WTC11 (cell line): Measurements from ENCODE around the gene USP10. TPM values are rescaled to one million over a fixed set of nuclear protein-coding genes. Genes with fewer than 3 reads are reported as not detected.

Source experiments
- ATAC-seq: fragments of 200-7000 bp; cut with Tn5 transposase; 2 replicates; pipeline ENCODE4 v1.10.0; 2021; ENCODE audit warnings: mild to moderate bottlenecking, moderate library complexity
- CTCF ChIA-PET: fragments of 300-600 bp; sonication (Branson Sonifier 250); formaldehyde crosslinking; loops from one replicate; lab custom pipeline; 2021; ENCODE audit warnings: antibody characterized with exemption; lab: Charles Lee
- POLR2A ChIA-PET: fragments of 350-600 bp; sonication (Branson Sonifier 250); formaldehyde crosslinking; loops from one replicate; lab custom pipeline; 2021; ENCODE audit warnings: antibody characterized with exemption; lab: Charles Lee
- DNase-seq: peaks from one replicate; pipeline ENCODE4 v3.0.0; 2021; ENCODE audit warnings: low spot score
- H3K27ac Mint-ChIP-seq: 2 replicates; pipeline ENCODE4 v1.8.0; 2021; ENCODE audit warnings: mixed read lengths
- H3K27me3 Mint-ChIP-seq: 2 replicates; pipeline ENCODE4 v1.8.0; 2021; ENCODE audit warnings: low read depth, mild to moderate bottlenecking, moderate library complexity, mixed read lengths
- H3K36me3 Mint-ChIP-seq: 2 replicates; pipeline ENCODE4 v1.8.0; 2021; ENCODE audit warnings: mixed read lengths
- H3K4me1 Mint-ChIP-seq: 2 replicates; pipeline ENCODE4 v1.8.0; 2022; ENCODE audit warnings: mixed read lengths
- H3K4me3 Mint-ChIP-seq: 2 replicates; pipeline ENCODE4 v1.8.0; 2021; ENCODE audit warnings: mild to moderate bottlenecking, moderate library complexity, mixed read lengths
- H3K9me3 Mint-ChIP-seq: 2 replicates; pipeline ENCODE4 v1.8.0; 2021; ENCODE audit warnings: mixed read lengths
- CREB1 ChIP-seq: sonication (generic); formaldehyde crosslinking; IDR thresholded peaks from 2 replicates; pipeline ENCODE4 v1.8.0; 2023; ENCODE audit warnings: mild to moderate bottlenecking, missing genetic modification reagents
- ELF4 ChIP-seq: sonication (generic); formaldehyde crosslinking; IDR thresholded peaks from 2 replicates; pipeline ENCODE4 v1.8.1; 2022; ENCODE audit warnings: low read depth, mild to moderate bottlenecking, moderate library complexity, missing genetic modification reagents
- ERG ChIP-seq: fragments of 250-450 bp; sonication (Bioruptor Pico); IDR thresholded peaks from 2 replicates; pipeline ENCODE4 v1.8.0; 2021; ENCODE audit warnings: mild to moderate bottlenecking
- NFYB ChIP-seq: sonication (generic); formaldehyde crosslinking; conservative IDR thresholded peaks from 2 replicates; pipeline ENCODE4 v1.8.0; 2022; ENCODE audit warnings: low read depth, missing genetic modification reagents
- NR2C2 ChIP-seq: sonication (generic); formaldehyde crosslinking; IDR thresholded peaks from 2 replicates; pipeline ENCODE4 v1.8.0; 2022; ENCODE audit warnings: mild to moderate bottlenecking, missing genetic modification reagents
- TP53 ChIP-seq: sonication (generic); formaldehyde crosslinking; IDR thresholded peaks from 2 replicates; pipeline ENCODE4 v1.8.1; 2023; ENCODE audit warnings: mild to moderate bottlenecking, missing genetic modification reagents
- USF1 ChIP-seq: sonication (generic); formaldehyde crosslinking; IDR thresholded peaks from 2 replicates; pipeline ENCODE4 v1.8.0; 2022; ENCODE audit warnings: mild to moderate bottlenecking, missing genetic modification reagents
- ZNF232 ChIP-seq: sonication (generic); formaldehyde crosslinking; IDR thresholded peaks from 2 replicates; pipeline ENCODE4 v1.8.0; 2022; ENCODE audit warnings: mild to moderate bottlenecking, missing genetic modification reagents
- ZNF317 ChIP-seq: sonication (generic); formaldehyde crosslinking; IDR thresholded peaks from 2 replicates; pipeline ENCODE4 v1.8.1; 2023; ENCODE audit warnings: low read depth, mild to moderate bottlenecking, moderate library complexity, missing genetic modification reagents, borderline replicate concordance
- ZNF532 ChIP-seq: fragments of 250-450 bp; sonication (Bioruptor Pico); IDR thresholded peaks from 2 replicates; pipeline ENCODE4 v1.9.0; 2021; ENCODE audit warnings: mild to moderate bottlenecking, borderline replicate concordance
- ZNF671 ChIP-seq: fragments of 250-450 bp; sonication (Bioruptor Pico); IDR thresholded peaks from 2 replicates; pipeline ENCODE4 v1.8.0; 2021; ENCODE audit warnings: mild to moderate bottlenecking
- total RNA-seq: library from RNA; stranded (reverse); gene quantifications from 3 replicates; pipeline ENCODE4 v1.2.3, GENCODE V29; 2021
- TF ChIP-seq, protein P1 (sequence below): sonication (generic); formaldehyde crosslinking; IDR thresholded peaks from 2 replicates; pipeline ENCODE4 v1.8.0; 2023; ENCODE audit warnings: missing genetic modification reagents, mild to moderate bottlenecking, borderline replicate concordance
- TF ChIP-seq, protein P2 (sequence below): sonication (generic); formaldehyde crosslinking; IDR thresholded peaks from 2 replicates; pipeline ENCODE4 v1.8.1; 2023; ENCODE audit warnings: mild to moderate bottlenecking, missing genetic modification reagents
- TF ChIP-seq, protein P3 (sequence below): sonication (generic); formaldehyde crosslinking; IDR thresholded peaks from 2 replicates; pipeline ENCODE4 v1.8.1; 2022; ENCODE audit warnings: low read depth, mild to moderate bottlenecking, moderate library complexity, missing genetic modification reagents, borderline replicate concordance
- TF ChIP-seq, protein P4 (sequence below): sonication (generic); formaldehyde crosslinking; IDR thresholded peaks from 2 replicates; pipeline ENCODE4 v1.8.1; 2022; ENCODE audit warnings: mild to moderate bottlenecking, moderate library complexity, missing genetic modification reagents
- TF ChIP-seq, protein P5 (sequence below): sonication (generic); formaldehyde crosslinking; conservative IDR thresholded peaks from 2 replicates; pipeline ENCODE4 v1.8.1; 2022; ENCODE audit warnings: mild to moderate bottlenecking, missing genetic modification reagents
- TF ChIP-seq, protein P6 (sequence below): sonication (generic); formaldehyde crosslinking; conservative IDR thresholded peaks from 2 replicates; pipeline ENCODE4 v1.8.1; 2023; ENCODE audit warnings: mild to moderate bottlenecking, low read depth, missing genetic modification reagents, moderate library complexity

Gene USP10
- total RNA-seq, 1 experiment from 2014 or later, result 138 TPM

DNA sequence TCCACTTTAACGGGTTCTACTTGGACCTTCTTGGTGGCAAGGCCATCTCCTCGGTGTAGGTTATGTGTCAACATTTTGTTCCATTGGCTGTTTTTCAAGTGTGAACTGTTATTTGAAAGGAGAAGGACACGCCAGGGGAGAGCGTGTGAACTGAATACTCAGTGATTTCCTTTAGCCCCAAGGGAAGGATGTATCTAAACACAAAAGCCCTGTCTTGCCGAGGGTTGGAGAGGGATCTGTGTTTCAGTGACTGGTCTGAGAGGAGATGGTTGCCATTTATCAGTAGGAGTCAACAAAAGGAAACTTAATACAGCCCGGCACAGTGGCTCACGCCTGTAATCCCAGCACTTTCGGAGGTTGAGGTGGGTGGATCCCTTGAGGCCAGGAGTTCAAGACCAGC is 50.0 kb downstream of the USP10 start:
- ATAC-seq, result no peak
- Mint-ChIP-seq H3K27ac (peak overlapping the region; percentile 30; the same call in 1 of the 2 replicates), H3K27me3 (no peaks in the 10 kb centered on the region), H3K36me3 (peaks cover 11% of the 10 kb centered on the region), H3K4me3 (no peak overlapping the region), H3K9me3 (no peaks in the 10 kb centered on the region), H3K4me1 (peaks cover 37% of the 10 kb centered on the region)
- POLR2A ChIA-PET, result no interaction called here
- CTCF ChIA-PET, result interaction anchor here (1.7 kb wide), 1 partner anchor 12 kb away, joined by 8 read pairs; no protein-coding TSS in a partner anchor
- DNase-seq, result no peak
- TF ChIP-seq ELF4, result no peak
- no peak for TF ChIP-seq ZNF671 (CRISPR knock-in tag)
- no peak for TF ChIP-seq ERG (CRISPR knock-in tag)
- no peak for TF ChIP-seq ZNF532
- no peak for TF ChIP-seq CREB1 (CRISPR knock-in tag)
- TF ChIP-seq, protein P1, sequence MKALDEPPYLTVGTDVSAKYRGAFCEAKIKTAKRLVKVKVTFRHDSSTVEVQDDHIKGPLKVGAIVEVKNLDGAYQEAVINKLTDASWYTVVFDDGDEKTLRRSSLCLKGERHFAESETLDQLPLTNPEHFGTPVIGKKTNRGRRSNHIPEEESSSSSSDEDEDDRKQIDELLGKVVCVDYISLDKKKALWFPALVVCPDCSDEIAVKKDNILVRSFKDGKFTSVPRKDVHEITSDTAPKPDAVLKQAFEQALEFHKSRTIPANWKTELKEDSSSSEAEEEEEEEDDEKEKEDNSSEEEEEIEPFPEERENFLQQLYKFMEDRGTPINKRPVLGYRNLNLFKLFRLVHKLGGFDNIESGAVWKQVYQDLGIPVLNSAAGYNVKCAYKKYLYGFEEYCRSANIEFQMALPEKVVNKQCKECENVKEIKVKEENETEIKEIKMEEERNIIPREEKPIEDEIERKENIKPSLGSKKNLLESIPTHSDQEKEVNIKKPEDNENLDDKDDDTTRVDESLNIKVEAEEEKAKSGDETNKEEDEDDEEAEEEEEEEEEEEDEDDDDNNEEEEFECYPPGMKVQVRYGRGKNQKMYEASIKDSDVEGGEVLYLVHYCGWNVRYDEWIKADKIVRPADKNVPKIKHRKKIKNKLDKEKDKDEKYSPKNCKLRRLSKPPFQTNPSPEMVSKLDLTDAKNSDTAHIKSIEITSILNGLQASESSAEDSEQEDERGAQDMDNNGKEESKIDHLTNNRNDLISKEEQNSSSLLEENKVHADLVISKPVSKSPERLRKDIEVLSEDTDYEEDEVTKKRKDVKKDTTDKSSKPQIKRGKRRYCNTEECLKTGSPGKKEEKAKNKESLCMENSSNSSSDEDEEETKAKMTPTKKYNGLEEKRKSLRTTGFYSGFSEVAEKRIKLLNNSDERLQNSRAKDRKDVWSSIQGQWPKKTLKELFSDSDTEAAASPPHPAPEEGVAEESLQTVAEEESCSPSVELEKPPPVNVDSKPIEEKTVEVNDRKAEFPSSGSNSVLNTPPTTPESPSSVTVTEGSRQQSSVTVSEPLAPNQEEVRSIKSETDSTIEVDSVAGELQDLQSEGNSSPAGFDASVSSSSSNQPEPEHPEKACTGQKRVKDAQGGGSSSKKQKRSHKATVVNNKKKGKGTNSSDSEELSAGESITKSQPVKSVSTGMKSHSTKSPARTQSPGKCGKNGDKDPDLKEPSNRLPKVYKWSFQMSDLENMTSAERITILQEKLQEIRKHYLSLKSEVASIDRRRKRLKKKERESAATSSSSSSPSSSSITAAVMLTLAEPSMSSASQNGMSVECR (CRISPR knock-in tag), result no peak
- TF ChIP-seq NFYB (CRISPR knock-in tag), result no peak
- TF ChIP-seq USF1 (CRISPR knock-in tag), result no peak
- TF ChIP-seq, protein P2, sequence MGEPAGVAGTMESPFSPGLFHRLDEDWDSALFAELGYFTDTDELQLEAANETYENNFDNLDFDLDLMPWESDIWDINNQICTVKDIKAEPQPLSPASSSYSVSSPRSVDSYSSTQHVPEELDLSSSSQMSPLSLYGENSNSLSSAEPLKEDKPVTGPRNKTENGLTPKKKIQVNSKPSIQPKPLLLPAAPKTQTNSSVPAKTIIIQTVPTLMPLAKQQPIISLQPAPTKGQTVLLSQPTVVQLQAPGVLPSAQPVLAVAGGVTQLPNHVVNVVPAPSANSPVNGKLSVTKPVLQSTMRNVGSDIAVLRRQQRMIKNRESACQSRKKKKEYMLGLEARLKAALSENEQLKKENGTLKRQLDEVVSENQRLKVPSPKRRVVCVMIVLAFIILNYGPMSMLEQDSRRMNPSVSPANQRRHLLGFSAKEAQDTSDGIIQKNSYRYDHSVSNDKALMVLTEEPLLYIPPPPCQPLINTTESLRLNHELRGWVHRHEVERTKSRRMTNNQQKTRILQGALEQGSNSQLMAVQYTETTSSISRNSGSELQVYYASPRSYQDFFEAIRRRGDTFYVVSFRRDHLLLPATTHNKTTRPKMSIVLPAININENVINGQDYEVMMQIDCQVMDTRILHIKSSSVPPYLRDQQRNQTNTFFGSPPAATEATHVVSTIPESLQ (CRISPR knock-in tag), result no peak
- TF ChIP-seq ZNF317 (CRISPR knock-in tag), result no peak
- no peak for TF ChIP-seq ZNF232 (CRISPR knock-in tag)
- TF ChIP-seq, protein P3, sequence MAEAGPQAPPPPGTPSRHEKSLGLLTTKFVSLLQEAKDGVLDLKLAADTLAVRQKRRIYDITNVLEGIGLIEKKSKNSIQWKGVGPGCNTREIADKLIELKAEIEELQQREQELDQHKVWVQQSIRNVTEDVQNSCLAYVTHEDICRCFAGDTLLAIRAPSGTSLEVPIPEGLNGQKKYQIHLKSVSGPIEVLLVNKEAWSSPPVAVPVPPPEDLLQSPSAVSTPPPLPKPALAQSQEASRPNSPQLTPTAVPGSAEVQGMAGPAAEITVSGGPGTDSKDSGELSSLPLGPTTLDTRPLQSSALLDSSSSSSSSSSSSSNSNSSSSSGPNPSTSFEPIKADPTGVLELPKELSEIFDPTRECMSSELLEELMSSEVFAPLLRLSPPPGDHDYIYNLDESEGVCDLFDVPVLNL, result no peak
- TF ChIP-seq, protein P4, sequence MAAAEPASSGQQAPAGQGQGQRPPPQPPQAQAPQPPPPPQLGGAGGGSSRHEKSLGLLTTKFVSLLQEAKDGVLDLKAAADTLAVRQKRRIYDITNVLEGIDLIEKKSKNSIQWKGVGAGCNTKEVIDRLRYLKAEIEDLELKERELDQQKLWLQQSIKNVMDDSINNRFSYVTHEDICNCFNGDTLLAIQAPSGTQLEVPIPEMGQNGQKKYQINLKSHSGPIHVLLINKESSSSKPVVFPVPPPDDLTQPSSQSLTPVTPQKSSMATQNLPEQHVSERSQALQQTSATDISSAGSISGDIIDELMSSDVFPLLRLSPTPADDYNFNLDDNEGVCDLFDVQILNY, result no peak
- TF ChIP-seq, protein P5, sequence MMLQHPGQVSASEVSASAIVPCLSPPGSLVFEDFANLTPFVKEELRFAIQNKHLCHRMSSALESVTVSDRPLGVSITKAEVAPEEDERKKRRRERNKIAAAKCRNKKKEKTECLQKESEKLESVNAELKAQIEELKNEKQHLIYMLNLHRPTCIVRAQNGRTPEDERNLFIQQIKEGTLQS (CRISPR knock-in tag), result no peak
- no peak for TF ChIP-seq TP53
- TF ChIP-seq NR2C2, result no peak
- TF ChIP-seq, protein P6, sequence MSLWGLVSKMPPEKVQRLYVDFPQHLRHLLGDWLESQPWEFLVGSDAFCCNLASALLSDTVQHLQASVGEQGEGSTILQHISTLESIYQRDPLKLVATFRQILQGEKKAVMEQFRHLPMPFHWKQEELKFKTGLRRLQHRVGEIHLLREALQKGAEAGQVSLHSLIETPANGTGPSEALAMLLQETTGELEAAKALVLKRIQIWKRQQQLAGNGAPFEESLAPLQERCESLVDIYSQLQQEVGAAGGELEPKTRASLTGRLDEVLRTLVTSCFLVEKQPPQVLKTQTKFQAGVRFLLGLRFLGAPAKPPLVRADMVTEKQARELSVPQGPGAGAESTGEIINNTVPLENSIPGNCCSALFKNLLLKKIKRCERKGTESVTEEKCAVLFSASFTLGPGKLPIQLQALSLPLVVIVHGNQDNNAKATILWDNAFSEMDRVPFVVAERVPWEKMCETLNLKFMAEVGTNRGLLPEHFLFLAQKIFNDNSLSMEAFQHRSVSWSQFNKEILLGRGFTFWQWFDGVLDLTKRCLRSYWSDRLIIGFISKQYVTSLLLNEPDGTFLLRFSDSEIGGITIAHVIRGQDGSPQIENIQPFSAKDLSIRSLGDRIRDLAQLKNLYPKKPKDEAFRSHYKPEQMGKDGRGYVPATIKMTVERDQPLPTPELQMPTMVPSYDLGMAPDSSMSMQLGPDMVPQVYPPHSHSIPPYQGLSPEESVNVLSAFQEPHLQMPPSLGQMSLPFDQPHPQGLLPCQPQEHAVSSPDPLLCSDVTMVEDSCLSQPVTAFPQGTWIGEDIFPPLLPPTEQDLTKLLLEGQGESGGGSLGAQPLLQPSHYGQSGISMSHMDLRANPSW, result no peak
